Measurements from ENCODE around the gene NCOA3. TPM values are rescaled to one million over a fixed set of nuclear protein-coding genes. Genes with fewer than 3 reads are reported as not detected.
A peak's percentile ranks its signal among the peaks of the same experiment; 100 is the strongest.
"Not testable (repeated sequence)": the region's sequence is repeated elsewhere in the genome, so short reads cannot be mapped to it uniquely, and the experiment has no call there.

NCOA3 gene
- total RNA-seq, 1 experiment from 2014 or later: 13.7 TPM

DNA sequence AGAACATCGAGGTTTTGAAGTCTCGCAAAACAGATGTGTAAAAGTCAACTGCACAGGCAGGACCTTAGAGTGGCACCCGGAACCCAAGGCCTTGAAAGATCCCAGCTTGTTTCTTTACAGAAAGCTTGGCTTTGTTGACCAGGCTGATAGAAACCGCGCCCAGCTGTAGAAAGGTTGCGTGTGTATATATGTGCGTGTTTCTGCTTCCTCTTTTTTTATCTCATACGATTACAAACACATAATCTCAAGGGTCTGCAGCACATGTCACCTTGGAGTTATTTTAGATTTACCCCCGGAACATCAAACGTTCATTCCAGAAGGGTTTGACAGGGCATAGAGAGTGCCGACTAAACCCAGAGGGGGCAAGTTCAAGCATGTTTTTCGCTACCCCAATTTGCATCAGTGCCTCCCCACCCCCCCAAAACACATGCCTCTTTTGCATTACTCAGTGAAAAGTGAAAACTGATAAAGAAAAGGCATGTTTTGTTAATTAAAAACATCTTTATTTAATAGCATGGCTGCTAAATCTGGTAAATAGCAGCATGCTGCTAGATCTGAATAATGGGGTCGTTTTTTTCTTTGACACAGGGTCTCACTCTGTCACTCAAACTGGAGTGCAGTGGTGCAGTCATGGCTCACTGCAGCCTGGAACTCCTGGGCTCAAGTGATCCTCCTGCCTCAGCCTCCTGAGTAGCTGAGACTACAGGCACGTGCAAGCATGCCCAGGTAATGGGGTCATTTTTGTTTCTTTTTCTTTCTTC, 33.2 kb upstream of the NCOA3 start:
- DNase-seq (ENCODE audit: low read depth): no peak

DNA sequence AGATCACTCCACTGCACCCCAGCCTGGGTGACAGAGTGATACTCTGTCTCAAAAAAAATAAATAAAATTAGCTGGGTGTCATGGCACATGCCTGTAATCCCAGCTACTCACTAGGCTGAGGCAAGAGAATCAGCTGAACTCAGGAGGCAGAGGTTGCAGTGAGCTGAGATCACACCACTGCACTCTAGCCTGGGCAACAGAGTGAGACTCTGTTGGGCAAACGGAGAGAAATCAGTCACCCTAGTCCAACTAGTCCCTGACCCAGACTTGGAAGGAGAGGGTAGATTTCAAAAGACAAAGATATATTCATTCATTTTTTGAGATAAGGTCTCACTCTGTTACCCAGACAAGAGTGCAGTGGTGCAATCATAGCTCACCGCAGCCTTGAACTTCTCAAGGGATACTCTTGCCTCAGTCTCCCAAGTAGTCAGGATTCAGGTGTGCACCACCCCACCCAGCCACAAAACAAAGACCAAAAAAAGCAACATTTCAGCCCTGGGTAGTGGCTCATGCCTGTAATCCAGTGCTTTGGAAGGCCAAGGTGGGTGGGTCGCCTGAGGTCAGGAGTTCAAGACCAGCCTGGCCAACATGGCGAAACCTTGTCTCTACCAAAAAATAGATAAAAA, 26.2 kb upstream of the NCOA3 start:
- DNase-seq (ENCODE audit: low read depth): no peak

DNA sequence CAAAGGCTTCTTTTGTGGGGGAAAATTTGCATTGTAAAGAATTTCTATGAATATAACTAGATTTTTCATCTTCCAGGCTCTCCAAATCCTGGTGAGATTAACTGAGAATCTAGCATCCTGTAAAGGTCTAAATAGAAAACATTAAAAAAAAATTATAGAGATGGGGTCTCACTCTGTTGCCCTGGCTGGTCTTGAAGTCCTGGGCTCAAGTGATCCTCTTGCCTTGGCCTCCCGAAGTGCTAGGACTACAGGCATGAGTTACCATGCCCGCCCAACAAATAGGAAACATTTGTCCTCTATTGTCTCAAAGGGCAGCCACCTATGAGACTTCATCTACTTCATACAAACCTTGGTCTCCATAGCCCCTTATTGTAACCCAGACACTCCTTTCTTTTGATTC, 25.2 kb upstream of the NCOA3 start:
- DNase-seq (ENCODE audit: low read depth): no peak

DNA sequence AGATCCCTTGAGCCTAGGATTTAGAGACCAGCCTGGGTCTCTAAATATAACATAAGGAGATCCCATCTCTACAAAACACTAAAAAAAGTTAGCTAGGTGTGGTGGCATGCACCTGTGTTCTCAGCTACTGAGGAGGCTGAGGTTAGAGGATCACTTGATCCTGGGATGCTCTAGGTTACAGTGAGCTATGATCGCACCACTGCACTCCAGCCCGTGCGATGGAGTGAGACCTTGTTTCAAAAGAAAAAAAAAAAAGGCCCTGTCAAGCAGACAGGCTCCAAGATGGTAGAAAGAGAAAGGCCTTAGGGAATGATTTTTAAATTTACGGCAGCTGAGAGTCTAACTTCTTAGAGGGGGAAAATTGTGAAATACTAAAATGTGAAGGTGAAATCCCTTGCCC, 22.6 kb upstream of the NCOA3 start:
- DNase-seq (ENCODE audit: low read depth): no peak

DNA sequence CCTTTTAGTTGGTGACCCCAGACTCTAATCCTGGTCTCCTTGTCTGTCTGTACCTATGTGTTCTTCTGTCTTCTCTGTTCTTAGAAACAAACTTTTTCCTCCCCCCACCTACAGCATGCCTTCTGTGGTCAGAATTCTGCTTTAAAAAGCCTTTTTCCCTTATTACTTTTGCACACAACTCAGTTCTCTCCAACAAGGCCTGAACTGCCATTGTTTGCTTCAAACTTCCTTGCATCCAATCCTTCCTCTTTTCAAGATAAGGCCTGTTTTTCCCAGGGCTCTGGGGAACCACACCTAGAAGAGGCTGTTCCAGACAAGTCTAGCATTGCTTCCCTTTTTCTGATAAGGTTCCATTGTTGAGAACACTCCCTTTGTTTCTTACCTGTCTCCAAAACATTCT, 22.2 kb upstream of the NCOA3 start:
- DNase-seq (ENCODE audit: low read depth): no peak

DNA sequence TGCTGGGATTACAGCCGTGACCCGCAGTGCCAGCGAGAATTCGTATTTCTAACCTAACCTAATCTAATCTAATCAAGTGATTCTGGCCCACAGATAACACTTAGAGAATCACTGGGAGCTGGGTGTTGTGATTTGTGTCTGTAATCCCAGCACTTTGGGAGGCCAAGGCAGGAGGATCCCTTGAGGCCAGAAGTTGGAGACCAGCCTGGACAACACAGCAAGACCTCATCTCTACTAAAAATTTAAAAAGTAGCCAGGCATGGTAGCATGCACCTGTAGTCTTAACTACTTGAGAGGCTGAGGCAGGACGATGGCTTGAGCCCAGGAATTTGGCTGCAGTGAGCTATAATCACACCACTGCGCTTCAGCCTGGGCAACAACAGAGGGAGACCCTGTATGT, 21.4 kb upstream of the NCOA3 start:
- DNase-seq (ENCODE audit: low read depth): no peak

DNA sequence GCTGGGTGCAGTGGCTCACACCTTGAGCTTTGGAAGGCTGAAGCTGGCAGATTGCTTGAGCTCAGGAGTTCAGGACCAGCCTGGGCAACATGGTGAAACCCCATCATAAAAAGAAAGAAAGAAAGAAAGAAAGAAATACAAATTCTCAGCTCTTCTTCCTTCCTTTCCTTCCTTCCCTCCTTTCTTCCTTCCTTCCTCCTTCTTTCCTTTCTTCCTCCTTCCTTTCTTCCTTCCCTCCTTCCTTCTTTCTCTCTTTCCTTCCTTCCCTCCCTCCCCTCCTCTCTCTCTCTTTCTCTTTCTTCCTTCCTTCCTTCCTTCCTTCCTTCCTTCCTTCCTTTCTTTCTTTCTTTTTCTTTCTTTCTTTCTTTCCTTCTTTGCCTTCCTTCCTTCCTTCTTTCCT, 21.0 kb upstream of the NCOA3 start:
- DNase-seq (ENCODE audit: low read depth): no peak

DNA sequence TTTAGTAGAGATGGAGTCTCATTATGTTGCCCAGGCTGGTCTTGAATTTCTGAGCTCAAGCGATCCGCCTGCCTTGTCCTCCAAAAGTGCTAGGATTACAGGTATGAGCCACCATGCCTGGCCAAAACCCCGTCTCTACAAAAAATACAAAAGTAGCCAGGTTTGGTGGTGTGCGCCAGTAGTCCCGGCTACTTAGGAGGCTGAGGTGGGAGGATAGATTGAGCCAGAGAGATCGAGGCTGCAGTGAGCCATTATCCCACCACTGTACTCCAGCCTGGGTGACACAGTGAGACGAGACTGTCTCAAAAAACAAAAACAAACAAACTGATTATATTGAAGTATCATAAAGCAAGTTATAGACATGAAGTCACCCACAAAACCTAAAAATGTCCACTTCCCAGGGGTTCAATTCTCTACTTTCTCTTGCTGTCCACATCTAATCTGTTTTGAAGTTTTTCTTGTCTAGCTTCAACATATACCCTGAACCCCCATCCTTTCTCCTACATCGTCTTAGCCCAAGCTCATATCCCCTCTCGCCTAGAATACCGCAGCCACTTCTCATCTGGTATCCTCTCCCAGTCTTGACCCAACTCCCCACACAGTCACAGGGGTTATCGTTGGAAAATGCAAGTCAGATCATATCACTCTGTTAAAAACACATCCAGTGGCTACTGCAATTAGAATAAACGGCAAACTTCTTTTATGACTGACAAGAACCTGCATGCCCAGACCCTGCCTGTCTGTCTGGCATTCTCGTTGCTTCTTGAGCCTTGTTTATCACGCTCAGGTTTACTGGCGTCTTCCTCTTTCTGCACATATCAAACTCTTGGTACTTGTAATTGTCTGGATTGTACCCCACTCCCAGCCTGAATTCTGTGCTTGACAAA, 20.1 kb upstream of the NCOA3 start:
- no peak for DNase-seq (ENCODE audit: low read depth)

DNA sequence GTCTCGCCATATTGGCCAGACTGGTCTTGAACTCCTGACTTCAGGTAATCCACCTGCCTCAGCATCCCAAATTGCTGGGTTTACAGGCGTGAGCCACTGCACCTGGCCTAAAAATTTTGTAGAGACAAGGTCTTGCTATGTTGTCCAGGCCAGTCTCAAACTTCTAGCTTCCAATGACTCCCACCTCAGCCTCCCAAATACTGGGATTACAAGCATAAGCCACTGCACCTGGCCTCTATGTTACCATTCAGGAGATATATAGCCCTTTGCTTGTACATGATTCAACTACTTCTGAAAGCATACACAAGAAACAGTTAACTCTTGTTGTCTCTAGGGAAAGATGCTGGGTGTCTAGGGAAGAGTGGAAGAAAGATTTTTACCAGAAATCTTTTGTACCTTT, 19.0 kb upstream of the NCOA3 start:
- no peak for DNase-seq (ENCODE audit: low read depth)

DNA sequence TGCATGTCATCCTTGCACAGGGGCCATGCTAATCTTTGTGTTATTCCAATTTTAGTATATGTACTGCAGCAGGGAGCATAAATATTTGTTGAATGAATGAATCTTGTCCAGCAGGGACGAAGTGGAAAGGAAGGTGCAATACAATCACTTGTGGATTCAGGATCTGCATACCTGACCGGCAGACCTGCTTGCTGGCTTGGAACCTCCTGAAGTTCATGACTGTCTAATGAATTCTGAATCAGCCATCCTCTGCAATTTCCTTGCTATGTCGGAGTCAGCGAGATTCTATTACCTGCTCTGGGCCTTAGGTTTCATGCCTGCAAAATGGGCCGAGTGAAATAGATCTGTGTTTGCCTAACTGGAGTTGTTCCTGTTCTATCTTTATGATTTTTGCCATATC, 17.4 kb upstream of the NCOA3 start:
- DNase-seq (ENCODE audit: low read depth): no peak

DNA sequence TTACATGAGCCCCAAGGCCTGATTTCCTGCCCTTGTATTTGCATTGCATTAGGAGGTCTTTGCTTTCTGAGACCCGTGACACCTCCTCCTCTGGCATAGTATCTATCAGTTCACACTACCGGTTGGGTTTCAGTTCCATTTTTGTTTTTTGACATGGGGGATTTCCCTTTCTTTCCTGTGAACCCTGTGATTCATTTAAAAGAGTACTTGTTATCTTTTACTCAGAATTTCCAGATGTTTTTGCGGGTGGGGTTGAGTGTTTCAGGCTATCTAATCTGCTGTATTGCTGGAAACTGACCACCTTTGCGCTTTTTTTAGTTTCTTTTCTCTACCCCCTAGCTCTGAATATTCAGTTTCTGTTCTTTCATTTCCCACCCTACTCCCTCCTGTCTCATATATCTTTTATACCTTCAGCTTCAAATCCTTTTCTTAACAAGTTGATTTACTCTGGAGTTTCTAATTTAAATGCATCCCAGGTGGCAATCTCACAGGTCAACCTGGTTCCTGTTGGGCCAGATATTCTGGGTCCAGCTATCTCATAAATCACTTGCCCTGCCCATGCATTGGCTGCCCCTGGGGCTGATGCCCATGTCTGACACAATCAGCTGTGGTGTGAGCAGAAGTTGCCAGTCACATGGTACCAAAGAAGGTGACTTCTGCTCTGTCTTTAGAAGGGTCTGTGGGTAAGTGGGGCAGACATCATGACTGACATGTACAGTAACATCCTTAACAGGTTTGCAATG, 14.3 kb upstream of the NCOA3 start:
- DNase-seq (ENCODE audit: low read depth): peak; percentile 66

DNA sequence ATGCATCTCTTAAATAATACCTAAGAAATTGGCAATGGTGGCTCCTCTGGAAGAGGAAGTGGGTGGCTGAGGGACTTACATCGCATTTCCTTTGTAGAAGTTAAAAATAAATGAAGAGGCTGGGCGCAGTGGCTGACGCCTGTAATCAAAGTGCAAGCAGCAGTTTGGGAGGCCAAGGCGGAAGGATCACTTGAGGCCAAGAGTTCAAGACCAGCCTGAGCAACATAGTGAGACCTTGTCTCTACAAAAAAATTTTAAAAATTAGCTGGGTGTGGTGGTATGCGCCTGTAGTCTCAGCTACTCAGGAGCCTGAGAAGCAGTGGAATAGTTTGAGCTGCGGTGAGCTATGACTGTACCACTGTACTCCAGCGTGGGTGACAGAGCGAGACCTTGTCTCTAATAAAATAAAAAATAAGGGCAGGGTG, 12.2 kb upstream of the NCOA3 start:
- DNase-seq (ENCODE audit: low read depth): no peak

DNA sequence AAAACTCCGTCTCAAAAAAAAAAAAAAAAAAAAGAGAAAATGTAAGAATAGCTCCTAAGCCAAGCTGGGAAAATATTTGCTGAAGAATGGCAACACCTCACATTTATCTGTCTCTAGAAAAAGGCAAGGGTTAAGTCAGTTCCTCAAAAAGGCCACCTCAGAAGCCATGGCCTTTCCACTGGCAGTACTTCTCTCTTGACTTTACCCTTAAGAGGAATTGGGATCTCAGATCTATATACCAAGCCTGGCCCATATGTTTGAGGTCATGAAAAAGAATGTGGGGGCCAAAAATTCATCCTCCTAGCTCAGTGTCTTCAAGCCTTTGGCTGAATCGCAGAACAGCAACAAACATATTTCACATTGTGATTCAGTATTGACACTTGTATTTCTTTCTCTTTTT, 10.9 kb upstream of the NCOA3 start:
- no peak for DNase-seq (ENCODE audit: low read depth)

DNA sequence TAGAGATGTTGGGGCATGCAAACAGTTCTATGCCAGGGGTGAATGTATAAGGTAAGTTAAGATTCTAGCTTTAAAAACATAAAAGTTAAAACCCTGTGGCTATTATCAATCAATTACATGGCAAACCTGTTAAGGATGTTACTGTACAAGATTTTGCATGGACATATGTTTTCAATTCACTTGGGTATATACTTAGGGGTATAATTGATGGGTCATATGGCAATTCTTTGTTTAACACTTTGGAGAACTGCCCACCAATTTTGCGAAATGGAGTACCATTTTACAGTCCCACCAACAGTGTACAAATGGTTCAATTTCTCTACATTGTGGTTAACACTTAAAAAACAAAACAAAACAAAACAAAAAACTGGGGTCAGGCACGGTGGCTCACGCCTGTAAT, 9.4 kb upstream of the NCOA3 start:
- no peak for DNase-seq (ENCODE audit: low read depth)

DNA sequence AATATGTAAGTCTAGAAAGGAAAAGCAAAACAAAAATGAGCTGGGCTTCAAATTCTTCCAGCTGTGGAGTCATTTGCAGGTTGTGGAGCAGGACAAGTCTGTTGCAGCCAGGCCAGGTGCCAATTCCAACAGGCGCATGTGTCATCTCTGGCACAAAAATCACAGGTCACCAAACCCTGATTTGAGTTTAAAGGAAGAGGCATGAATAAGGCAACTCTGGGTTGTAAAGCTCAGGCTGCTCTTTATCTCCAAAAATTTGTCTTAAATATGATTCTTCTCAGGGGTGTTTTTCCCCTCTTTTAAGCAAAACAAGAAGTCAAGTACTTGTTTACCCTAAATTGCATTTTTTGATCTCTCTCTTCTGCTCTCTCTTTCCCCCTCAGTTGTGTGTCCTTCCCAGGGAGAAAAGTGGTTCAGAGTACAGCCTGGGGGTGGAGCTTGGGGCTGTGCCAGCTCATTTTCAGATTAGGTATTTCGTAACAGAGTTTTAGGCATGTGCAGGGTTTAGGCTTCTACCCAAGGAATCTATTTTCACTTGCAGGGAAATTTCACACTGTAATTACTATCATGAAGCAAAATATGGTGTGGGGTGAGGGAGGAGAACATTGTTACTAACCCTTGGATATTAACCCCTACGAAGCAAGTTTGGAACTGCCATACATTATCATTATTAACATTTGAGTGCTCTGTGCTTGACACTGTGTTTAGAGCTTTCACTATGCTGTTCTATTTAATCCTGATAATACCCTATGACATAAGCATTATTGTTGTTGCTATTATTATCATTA, 8.3 kb upstream of the NCOA3 start:
- DNase-seq (ENCODE audit: low read depth): peak; percentile 55

DNA sequence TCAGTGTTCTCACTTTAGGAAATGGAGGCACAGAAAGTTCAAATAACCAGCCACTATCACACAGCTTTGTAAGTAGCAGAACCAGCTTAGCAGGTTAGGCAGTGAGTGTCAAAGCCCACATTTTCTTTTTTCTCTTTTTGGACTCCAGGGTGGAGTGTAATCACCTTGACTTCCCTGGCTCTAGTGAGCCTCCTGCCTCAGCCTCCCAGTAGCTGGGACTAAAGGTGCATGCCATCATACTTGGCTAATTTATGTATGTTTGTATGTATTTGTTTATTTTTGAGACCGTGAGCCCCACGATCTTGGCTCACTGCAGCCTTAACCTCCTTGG, 7.8 kb upstream of the NCOA3 start:
- DNase-seq (ENCODE audit: low read depth): no peak

DNA sequence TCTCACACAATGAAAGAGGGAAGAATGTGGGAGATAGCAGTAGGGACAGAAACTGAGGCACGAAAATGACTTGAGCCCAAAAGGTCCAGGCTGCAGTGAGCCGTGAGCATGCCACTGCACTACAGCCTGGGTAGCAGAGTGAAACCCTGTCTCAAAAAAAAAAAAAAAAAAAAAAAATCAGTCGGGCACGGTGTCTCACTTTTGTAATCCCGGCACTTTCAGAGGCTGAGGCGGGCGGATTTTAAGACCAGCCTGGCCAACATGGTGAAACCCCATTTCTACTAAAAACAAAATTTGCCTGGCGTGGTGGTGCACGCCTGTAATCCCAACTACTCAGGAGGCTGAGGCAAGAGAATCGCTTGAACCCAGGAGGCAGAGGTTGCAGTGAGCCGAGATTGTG, 7.1 kb upstream of the NCOA3 start:
- DNase-seq (ENCODE audit: low read depth): not testable (repeated sequence)

DNA sequence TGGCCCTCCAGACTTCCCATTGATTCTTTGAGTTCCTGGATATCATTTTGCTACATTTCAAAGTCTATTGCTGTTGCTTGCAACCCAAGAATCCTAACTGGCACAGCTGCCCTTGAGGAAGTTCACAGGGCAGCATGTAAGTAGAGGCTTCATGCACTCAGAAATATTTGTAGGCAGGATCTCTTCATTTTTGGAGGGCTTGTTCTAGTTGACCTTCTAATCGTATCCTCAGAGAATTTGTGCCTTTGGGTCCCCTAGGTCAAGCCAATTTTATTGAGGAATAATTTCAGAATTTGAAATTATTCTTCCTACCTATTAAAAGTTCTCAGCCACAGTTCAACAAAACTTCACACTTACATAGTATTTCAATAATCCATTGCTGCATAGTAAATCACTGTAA, 5.6 kb upstream of the NCOA3 start:
- DNase-seq (ENCODE audit: low read depth): no peak

DNA sequence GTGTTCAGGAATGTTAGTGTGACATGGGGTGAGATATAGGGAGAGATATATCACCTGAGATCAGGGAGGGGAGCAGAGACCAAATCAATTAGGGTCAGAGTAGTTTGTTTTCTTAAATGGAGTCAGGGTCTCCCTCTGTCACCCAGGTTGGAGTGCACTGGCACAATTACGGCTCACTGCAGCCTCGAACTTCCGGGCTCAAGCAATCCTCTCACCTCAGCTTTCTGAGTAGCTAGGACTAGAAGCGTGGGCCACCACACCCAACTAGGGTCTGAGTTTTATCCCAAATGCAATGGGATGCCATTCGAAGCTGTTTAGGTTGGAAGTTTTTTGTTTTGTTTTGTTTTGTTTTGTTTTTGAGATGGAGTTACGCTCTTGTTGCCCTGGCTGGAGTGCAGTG, 3.1 kb upstream of the NCOA3 start:
- no peak for DNase-seq (ENCODE audit: low read depth)

DNA sequence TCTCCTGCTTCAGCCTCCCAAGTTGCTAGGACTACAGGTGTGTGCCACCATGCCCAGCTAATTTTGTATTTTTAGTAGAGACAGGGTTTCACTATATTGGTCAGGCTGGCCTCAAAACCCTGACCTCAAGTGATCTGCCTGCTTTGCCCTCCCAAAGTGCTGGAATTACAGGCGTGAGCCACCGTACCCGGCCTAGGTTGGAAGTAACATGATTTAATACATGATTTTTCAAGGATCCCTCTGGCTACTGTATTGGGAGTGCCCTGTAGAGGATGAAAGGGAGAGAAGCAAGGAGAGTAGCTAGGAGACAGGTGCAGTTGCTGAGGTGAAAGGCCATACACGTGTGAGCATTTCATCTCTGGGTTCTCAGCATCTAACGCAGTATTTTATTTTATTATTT, 2.6 kb upstream of the NCOA3 start:
- no peak for DNase-seq (ENCODE audit: low read depth)

DNA sequence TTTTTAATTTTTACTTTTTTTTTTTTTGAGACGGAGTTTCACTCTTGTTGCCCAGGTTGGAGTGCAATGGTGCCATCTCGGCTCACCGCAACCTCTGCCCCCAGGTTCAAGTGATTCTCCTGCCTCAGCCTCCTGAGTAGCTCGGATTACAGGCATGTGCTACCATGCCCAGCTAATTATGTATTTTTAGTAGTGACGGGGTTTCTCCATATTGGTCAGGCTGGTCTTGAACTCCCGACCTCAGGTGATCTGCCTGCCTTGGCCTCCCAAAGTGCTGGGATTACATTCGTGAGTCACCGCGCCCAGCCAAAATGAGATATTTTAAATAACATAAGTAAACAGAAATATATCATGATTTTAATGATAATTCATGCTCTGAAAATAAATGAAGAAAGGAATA, 1.6 kb upstream of the NCOA3 start:
- DNase-seq (ENCODE audit: low read depth): not testable (repeated sequence)

All from Daoy (cell line).